HG02840 (cell line): ENCODE data around the gene ERGIC1.

ENCODE experiments used
- ATAC-seq: cut with Tn5 transposase; IDR thresholded peaks from one replicate; pipeline ENCODE4 v1.9.1; 2021; ENCODE audit warnings: mild to moderate bottlenecking, moderate library complexity, moderate number of reproducible peaks; ENCODE audit not compliant: unreplicated experiment, low FRiP score

Gene ERGIC1

DNA sequence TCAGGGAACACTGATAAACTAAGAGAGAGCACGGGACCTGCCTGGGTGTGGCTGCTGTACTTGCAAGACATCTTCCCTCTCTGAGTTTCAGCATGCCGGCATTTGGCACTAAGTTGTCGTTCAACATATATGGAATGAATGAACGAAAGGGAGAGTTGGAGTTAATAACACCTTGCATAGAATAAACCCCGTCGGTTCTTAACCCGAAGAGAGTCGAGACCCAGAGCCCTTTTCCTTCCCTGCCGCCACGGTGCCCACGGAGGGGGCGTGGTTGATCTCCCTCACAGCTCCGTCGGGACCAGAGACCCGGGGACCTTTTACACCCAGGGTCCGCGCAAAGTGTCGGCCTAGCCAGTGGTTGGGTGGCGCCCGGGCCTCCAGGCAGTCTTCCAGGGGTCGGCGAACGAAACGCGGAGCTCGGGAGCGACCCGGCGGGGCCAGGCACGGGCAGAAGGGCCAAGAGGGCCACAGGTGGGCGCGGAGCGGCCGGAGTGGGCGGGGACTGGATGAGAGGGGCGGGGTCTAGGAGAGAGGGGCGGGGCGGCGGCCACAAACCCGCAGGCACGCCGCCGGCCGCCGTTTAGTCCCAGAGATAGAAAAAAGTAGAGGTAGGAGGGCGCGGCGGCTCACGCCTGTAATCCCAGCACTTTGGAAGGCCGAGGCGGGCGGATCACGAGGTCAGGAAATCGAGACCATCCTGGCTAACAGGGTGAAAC is 124.4 kb downstream of the ERGIC1 start:
- ATAC-seq = peak; percentile 52

DNA sequence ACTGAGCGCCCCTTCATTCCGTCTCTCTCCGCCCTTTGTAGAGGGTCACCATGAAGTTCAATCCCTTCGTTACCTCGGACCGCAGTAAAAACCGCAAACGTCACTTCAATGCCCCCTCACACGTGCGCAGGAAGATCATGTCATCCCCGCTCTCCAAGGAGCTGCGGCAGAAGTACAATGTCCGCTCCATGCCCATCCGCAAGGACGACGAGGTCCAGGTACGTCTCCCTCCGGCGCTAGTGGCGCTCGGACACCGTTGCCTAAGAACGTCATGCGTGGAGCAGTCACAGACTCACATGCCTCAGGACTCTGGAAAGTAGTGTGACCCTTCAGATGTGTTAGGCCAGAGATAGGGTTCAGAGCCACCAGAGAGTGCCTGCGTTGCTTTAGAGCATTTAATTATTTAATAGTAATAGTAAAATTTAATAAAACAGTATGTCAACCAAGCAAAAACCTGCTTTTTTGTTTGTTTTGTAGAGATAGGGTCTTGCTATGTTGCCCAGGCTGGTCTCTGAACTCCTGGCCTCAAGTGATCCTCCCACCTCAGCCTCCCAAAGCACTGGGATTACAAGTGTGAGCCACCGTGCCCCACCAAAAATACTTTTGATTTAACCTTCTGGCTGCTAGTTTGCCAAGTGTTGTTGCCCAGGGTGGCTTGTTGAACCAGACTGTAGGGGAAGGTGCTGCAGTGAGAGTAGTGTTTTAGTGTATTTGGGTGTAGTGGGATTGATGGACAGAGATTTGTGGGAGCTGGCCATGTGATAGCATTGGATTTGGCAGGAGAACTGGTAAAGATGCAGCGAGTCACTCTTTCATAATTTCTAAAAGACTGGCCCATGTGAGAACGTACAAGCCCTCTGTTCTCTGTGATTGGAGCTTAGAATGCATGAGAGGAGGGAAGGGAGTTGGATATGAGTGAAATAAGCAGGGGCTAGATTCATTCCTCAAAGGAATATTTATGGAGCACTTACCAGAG is 126.1 kb downstream of the ERGIC1 start:
- ATAC-seq = no peak

GRCh38 chr5:172969921-172970320 is 135.9 kb downstream of the ERGIC1 start:
- no peak for ATAC-seq

DNA sequence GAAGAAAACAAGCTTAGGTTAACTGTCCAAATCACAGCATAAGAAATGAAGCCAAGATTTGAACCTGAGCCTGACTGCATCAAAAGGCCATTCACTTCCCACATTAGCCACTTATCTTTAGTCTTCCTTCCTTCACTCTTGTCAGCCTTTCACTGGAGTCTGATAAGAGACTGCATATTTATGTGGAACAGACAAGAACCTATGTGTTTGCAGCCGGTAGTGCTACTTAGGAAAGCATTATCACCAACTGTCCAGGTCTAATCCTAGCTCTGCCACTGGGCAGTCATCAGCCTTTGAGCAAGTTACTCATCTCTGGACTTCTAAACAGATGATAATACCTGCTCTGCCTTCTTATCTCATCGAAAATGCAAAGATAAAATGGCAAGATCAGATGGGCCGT is 137.4 kb downstream of the ERGIC1 start:
- no peak for ATAC-seq

- no peak for ATAC-seq
Measured at GRCh38 chr5:172972552-172972951, 138.5 kb downstream of the ERGIC1 start.

DNA sequence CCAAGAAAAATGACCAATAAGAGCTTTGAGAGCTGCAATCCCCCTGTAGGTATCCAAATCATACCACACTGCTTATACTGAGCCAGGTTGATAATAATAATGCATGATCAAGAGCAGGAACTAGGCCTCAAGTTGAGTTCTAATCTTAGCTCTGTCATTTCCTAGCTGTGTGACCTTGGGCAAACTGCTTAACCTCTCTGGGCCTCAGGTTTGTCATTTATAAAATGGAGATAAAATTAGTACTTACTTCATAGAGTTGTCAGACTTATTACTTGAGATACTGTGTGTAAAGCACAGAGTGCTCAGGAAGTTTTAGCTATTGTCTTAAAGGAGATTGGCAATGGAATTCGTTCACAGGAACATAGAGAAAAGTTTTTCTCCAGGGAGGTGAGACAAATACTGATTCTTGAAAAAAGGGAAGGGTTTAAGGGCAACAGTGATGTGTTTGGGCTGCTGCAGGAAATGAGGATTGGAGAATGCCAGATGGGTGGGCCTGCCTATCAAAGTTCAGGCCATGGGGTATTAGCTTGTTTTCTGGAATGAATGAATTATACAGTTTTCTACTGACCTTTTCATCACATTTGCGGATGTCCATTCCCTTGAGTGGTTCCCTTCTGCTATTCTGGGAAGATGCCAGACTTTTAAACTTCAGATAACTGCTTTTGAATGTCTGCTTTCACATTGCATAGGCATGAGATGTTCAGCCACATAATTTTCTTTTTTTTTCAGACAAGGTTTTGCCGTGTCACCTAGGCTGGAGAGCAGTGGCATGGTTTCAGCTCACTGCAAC is 139.3 kb downstream of the ERGIC1 start:
- no peak for ATAC-seq

DNA sequence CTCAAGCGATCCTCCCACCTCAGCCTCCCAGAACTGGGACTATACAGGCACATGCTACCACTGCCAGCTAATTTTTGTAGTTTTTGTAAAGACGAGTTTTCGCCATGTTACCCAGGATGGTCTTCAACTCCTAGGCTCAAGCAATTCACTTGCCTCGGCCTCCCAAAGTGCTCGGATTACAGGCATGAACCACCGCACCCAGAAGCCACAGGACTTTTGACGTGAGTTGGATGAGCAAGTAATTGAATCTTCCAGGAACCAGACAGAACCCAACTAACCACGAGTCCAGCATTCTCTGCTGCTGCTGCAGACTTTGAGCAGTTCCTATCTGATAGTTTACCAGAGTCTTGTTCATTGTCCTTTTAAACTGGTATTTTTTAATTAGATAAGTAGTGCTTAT is 139.9 kb downstream of the ERGIC1 start:
- ATAC-seq = no peak

- no peak for ATAC-seq
Measured at GRCh38 chr5:172975289-172975688, 141.2 kb downstream of the ERGIC1 start.

GRCh38 chr5:172979778-172980177 is 145.7 kb downstream of the ERGIC1 start:
- no peak for ATAC-seq

GRCh38 chr5:172981931-172982330 is 147.9 kb downstream of the ERGIC1 start:
- no peak for ATAC-seq

GRCh38 chr5:172983542-172984243 is 149.6 kb downstream of the ERGIC1 start, which contains the start of gene ATP6V0E1:
ATP6V0E1 (plus strand) TSS chr5:172983771; CDS start chr5:172983861, 90 bp downstream.
- ATAC-seq = peak; percentile 89

- peak; percentile 45 for ATAC-seq
Measured at GRCh38 chr5:172984244-172984953, 150.3 kb downstream of the ERGIC1 start.

DNA sequence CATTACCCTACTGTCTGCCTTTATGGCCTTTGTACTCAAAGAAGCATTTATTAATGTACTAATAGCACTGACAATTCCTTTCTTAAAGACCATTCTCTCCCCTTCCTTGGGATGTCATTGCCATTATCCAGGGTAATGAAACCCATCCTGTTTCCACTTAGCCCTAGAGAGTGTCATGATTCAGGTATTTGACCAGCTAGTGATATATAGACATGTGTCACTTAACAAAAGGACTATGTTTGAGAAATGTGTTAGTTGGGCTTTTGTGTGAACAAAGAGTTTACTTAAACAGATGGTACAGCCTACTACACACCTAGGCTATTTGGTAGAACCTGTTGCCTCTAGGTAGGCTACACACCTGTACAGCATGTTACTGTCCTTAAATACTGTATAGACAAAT is 151.5 kb downstream of the ERGIC1 start:
- no peak for ATAC-seq

- ATAC-seq = no peak
Measured at GRCh38 chr5:172988276-172988675, 154.2 kb downstream of the ERGIC1 start.

DNA sequence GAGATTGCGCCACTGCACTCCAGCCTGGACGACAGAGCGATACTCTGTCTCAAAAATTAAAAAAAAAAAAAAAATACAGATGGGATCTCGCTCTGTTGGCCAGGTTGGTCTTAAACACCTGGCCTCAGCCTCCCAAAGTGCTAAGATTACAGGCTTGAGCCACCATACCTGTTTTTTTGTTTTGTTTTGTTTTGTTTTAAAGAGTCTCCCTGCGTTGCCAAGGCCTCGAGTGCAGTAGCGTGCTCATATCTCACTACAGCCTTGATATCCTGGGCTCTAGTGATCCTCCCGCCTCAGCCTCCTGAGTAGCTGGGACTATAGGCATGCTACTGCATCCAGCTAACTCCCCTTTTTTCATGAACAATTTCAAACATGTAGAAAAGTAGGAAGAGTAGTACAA is 156.7 kb downstream of the ERGIC1 start:
- ATAC-seq = no peak

GRCh38 chr5:172994405-172994804 is 160.4 kb downstream of the ERGIC1 start:
- no peak for ATAC-seq

DNA sequence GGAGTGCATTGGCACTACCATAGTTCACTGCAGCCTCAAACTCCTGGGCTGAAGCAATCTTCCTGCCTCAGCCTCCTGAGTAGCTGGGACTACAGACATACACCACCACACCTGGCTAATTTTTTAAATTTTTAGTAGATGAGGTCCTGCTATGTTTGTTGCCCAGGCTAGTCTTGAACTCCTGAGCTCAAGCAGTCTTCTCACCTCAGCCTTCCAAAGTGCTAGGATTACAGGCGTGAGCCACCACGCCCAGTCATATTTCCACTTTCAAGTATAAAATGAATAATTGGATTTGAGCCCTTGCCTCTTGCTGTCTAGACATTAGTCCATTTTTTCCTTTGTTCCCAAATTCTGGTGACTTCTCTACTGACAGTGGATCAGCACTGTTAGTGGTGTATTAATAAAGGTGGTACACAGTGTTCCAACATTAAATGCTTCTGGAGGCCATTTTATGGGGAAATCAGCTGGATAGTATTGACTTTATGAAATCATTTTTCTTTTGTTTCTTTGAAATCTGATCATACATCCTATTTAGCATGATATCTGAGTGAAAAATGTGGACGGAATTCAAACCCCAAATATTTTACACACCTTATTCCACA is 165.4 kb downstream of the ERGIC1 start:
- ATAC-seq = no peak

DNA sequence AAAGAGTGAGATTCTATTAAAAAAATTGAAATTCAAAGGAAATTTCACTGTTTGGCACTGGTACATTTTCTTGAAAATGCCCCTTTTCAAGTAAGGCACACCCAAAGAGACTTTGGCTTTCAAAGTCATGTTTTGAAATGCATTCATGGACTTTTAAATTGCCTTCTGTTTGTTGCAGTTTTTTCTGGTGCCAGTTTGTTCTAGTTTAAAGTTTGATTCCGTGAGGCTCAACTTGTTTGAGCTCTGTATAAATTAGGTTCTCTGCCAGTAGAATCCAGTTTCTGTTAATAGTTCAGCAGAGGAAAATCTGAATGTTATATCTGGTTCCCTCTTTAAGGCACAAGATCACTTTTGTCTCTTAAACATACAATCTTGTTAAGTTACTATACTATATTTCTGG is 165.9 kb downstream of the ERGIC1 start:
- no peak for ATAC-seq

DNA sequence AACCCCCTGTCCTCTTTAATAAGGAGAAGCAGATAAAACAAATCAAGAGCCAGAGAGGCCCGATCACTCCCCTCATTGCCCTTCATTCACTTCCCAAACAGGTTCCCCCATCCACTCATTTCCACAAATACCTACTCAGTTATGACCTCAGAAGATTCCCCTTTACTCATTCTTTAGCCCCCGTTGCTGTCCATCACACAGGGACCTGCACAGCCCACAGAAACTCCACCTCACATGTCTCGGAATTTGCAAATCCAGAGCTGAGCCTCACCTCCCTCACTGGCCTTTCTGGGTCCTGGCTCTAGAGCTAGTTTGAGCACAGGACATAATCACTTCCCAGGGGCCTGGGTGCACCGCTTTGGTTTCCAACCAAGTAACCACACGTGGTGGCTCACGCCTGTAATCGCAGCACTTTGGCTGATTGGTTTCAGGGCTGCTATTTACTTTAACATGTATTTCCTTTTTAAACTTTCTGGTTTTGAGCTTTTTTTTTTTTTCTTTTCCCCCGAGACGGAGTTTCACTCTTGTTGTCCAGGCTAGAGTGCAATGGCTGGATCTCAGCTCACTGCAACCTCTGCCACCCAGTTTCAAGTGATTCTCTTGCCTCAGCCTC is 167.3 kb downstream of the ERGIC1 start:
- ATAC-seq = no peak
